Natural killer cell (primary cell): ENCODE measurements around the gene SDHA. TPM values are rescaled to one million over a fixed set of nuclear protein-coding genes. Genes with fewer than 3 reads are reported as not detected.
"Not testable (repeated sequence)": the region's sequence is repeated elsewhere in the genome, so short reads cannot be mapped to it uniquely, and the experiment has no call there.

Source experiments
- ATAC-seq, 3 donors: fragments of 150-1000 bp in 2 of 3; fragments of 200-7000 bp in 1 of 3; cut with Tn5 transposase; 1 replicate in 1 of 3; 2 replicates in 2 of 3; pipeline ENCODE4 v1.10.0; 2021; ENCODE audit warnings: mild to moderate bottlenecking in 2 of 3, moderate library complexity in 2 of 3
- DNase-seq, 2 donors: peaks; one replicate each; pipeline versions ENCODE4 v3.0.0 to v3.0.0-alpha.2; 2013 to 2021; ENCODE audit warnings: mixed read lengths in 1 of 2
- H3K27ac ChIP-seq: one replicate; pipeline ENCODE4 v1.5.1; 2013; ENCODE audit warnings: mild to moderate bottlenecking, low read length
- H3K27me3 ChIP-seq: one replicate; pipeline ENCODE4 v1.6.1; 2013; ENCODE audit warnings: low read length; ENCODE audit not compliant: control insufficient read depth, insufficient read depth
- H3K36me3 ChIP-seq: one replicate; pipeline ENCODE4 v1.6.1; 2013; ENCODE audit warnings: low read length; ENCODE audit not compliant: control insufficient read depth, insufficient read depth
- H3K4me1 ChIP-seq: one replicate; pipeline ENCODE4 v1.6.1; 2013; ENCODE audit warnings: low read length; ENCODE audit not compliant: control insufficient read depth, insufficient read depth
- H3K4me3 ChIP-seq: one replicate; pipeline ENCODE4 v1.5.1; 2013; ENCODE audit warnings: low read length
- H3K9me3 ChIP-seq: one replicate; pipeline ENCODE4 v1.6.1; 2013; ENCODE audit warnings: low read length; ENCODE audit not compliant: control insufficient read depth, insufficient read depth
- H3K27ac Mint-ChIP-seq, 2 donors: one replicate each; pipeline ENCODE4 v1.8.0; 2022; ENCODE audit warnings: mild to moderate bottlenecking in 2 of 2, mixed read lengths in 2 of 2, moderate library complexity in 1 of 2
- H3K27me3 Mint-ChIP-seq, 2 donors: one replicate each; pipeline ENCODE4 v1.8.0; 2022; ENCODE audit warnings: low read depth in 2 of 2, mixed read lengths in 2 of 2
- H3K36me3 Mint-ChIP-seq: one replicate; pipeline ENCODE4 v1.8.0; 2022; ENCODE audit warnings: mixed read lengths
- H3K4me1 Mint-ChIP-seq, 2 donors: one replicate each; pipeline ENCODE4 v1.8.0; 2022; ENCODE audit warnings: mixed read lengths in 2 of 2
- H3K4me3 Mint-ChIP-seq: one replicate; pipeline ENCODE4 v1.8.0; 2022; ENCODE audit warnings: mild to moderate bottlenecking, moderate library complexity, mixed read lengths
- H3K9me3 Mint-ChIP-seq, 2 donors: one replicate each; pipeline ENCODE4 v1.8.0; 2022; ENCODE audit warnings: mixed read lengths in 2 of 2
- WGBS: methylation state at CpG from one replicate; pipeline ENCODE4 v1.1.7; 2013; ENCODE audit warnings: missing lambda C conversion rate; ENCODE audit not compliant: insufficient coverage; 5-methylcytosine and 5-hydroxymethylcytosine counted together
- intact Hi-C: fragments of 100-400 bp; cut with micrococcal nuclease; formaldehyde crosslinking; loops from one replicate; pipeline ENCODE4 v1.14.2; 2022
- total RNA-seq, 4 donors: library from RNA; stranded (reverse); fragments of 120-200 nt in 1 of 4; gene quantifications; one replicate each; pipeline versions ENCODE4 v1.2.3 to v1.2.4, GENCODE V29; 2013 to 2022
- TF ChIP-seq, protein P1 (sequence below): fragments of 200-600 bp; IDR thresholded peaks from one replicate; pipeline ENCODE4 v1.8.0; 2022; ENCODE audit warnings: antibody characterized with exemption

SDHA gene
- total RNA-seq, 3 donors from 2014 or later (not counting 1 experiment from before 2014, with no cell fraction given), result 173 to 183 (median 173) TPM

DNA sequence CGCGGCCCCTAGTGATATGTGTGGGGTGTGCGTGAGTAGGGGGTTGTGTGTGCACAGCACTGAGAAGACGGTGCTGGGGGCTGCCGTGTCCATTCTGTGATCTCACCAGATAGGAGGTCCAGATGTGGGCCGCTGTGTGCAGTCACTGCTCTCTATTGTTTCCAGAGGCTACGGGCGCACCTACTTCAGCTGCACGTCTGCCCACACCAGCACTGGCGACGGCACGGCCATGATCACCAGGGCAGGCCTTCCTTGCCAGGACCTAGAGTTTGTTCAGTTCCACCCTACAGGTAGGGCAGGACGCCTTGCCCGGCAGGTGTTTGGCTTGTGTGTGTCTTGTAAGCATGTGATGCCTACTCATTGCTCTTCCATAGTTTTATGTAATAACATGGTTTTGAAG lies 12.6 kb downstream of the SDHA start:
- H3K4me3 ChIP-seq, result no peak overlapping the region
- TF ChIP-seq, protein P1, sequence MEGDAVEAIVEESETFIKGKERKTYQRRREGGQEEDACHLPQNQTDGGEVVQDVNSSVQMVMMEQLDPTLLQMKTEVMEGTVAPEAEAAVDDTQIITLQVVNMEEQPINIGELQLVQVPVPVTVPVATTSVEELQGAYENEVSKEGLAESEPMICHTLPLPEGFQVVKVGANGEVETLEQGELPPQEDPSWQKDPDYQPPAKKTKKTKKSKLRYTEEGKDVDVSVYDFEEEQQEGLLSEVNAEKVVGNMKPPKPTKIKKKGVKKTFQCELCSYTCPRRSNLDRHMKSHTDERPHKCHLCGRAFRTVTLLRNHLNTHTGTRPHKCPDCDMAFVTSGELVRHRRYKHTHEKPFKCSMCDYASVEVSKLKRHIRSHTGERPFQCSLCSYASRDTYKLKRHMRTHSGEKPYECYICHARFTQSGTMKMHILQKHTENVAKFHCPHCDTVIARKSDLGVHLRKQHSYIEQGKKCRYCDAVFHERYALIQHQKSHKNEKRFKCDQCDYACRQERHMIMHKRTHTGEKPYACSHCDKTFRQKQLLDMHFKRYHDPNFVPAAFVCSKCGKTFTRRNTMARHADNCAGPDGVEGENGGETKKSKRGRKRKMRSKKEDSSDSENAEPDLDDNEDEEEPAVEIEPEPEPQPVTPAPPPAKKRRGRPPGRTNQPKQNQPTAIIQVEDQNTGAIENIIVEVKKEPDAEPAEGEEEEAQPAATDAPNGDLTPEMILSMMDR, result no peak
- peaks cover 78% of the 10 kb centered on the region for H3K36me3 ChIP-seq
- H3K4me1 ChIP-seq, result no peaks in the 10 kb centered on the region
- Mint-ChIP-seq H3K36me3 (peaks cover 9% of the 10 kb centered on the region), H3K4me3 (no peak overlapping the region), H3K27ac (peak overlapping the region in 1 of 2 donors; percentile 33), H3K9me3 (no peaks in the 10 kb centered on the region), H3K4me1 (no peaks in the 10 kb centered on the region), H3K27me3 (no peaks in the 10 kb centered on the region)
- no peak for DNase-seq
- no peaks in the 10 kb centered on the region for H3K27me3 ChIP-seq
- WGBS, result 98% methylated on average over 12 of the region's 14 CpGs
- no peak overlapping the region for H3K27ac ChIP-seq
- no peak for ATAC-seq
- intact Hi-C loops, result no loop called here
- H3K9me3 ChIP-seq, result no peaks in the 10 kb centered on the region

DNA sequence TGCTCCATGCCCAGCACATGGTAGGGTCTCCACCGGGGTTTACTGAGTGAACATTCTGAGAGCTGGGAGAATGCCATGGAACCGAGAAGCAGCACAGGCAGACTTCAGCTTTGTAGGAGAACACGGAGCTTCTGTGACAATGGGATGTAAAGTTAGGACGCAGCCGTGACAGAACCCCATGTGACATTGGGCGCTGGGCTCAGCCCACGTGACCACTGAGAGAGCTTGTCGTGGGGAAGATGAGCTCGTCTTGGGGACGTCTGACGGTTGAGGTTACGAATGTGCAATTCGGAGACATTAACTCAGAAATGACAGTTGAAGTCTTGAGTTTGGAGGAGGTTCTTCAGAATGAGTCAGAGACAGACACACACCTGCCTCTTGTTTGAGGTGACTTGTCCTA lies 13.5 kb downstream of the SDHA start:
- Mint-ChIP-seq H3K4me1 (no peaks in the 10 kb centered on the region), H3K27me3 (no peaks in the 10 kb centered on the region), H3K9me3 (no peaks in the 10 kb centered on the region), H3K36me3 (peaks cover 6% of the 10 kb centered on the region), H3K4me3 (no peak overlapping the region), H3K27ac (no peak overlapping the region)
- Histone ChIP-seq H3K4me1 (no peaks in the 10 kb centered on the region), H3K27ac (no peak overlapping the region), H3K4me3 (no peak overlapping the region), H3K9me3 (no peaks in the 10 kb centered on the region), H3K36me3 (peaks cover 70% of the 10 kb centered on the region), H3K27me3 (no peaks in the 10 kb centered on the region)
- ATAC-seq, result no peak
- WGBS, result 91% methylated on average over 13 of the region's 13 CpGs
- no peak for DNase-seq
- intact Hi-C loops, result no loop called here
- TF ChIP-seq, protein P1, result no peak

DNA sequence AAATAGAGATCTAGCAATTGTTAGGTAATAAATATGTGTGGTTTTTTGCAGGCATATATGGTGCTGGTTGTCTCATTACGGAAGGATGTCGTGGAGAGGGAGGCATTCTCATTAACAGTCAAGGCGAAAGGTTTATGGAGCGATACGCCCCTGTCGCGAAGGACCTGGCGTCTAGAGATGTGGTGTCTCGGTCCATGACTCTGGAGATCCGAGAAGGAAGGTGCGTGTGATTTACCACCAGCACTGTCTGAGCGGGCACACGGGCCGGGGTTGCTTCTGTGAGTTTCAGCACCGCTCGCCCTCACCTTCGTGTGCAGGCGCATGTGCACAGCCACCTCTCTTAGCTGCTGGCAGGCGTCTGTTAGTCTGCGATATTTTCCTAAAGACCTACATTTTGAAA lies 15.3 kb downstream of the SDHA start:
- H3K4me3 Mint-ChIP-seq, ATAC-seq, H3K27me3 ChIP-seq, H3K4me1 Mint-ChIP-seq, H3K27ac Mint-ChIP-seq, intact Hi-C loops, H3K9me3 Mint-ChIP-seq, H3K36me3 Mint-ChIP-seq, H3K27me3 Mint-ChIP-seq, H3K4me3 ChIP-seq, H3K4me1 ChIP-seq, H3K27ac ChIP-seq, H3K9me3 ChIP-seq, DNase-seq: not testable (repeated sequence)
- H3K36me3 ChIP-seq, result peaks cover 65% of the 10 kb centered on the region
- 99% methylated on average over 19 of the region's 20 CpGs for WGBS

DNA sequence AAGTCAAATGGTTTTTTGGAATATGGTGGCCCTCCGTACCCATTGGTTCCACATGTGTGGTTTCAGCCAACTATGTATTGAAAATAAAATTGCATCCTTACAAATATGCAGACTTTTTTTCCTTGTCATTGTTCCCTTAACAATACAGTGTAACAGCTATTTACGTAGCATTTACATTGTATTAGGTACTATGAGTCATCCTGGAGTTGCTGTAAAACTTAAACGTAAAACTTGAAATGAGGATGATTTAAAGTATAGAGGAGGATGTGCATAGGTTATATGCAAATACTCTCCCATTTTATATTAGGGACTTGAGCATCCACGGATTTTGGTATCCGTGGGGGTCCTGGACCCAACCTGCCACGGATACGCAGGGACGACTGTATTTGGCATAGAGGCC lies 16.3 kb downstream of the SDHA start:
- no peak overlapping the region for H3K4me3 ChIP-seq
- H3K9me3 Mint-ChIP-seq, result no peaks in the 10 kb centered on the region

DNA sequence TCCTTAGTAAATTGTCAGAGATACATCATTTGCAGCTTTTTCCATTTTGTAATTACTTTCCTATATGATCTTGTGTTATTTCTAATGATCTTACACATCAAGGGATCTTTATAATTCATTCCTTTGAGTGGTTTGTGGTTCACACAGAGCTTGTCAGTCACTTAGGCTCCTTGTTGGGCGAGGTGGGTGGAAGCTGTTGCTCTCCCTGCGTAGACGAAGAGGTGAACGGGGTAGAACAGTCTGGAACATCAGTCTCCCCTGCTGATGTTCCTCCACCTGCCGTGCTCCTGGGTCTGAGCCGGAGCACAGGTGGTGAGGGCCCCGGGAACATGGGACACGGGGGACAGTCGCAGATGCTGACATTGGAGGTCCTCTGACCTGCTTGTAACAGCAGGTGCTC lies 17.4 kb downstream of the SDHA start:
- H3K36me3 Mint-ChIP-seq, H3K4me3 ChIP-seq, H3K9me3 ChIP-seq, intact Hi-C loops, H3K4me3 Mint-ChIP-seq, H3K27me3 ChIP-seq, DNase-seq, H3K4me1 Mint-ChIP-seq, H3K27ac ChIP-seq, H3K27me3 Mint-ChIP-seq, H3K9me3 Mint-ChIP-seq, ATAC-seq, H3K27ac Mint-ChIP-seq, H3K4me1 ChIP-seq: not testable (repeated sequence)
- peaks cover 55% of the 10 kb centered on the region for H3K36me3 ChIP-seq
- 97% methylated on average over 4 of the region's 9 CpGs for WGBS

More for the DNA sequence above, 16.3 kb downstream of the SDHA start:
- Mint-ChIP-seq H3K4me3 (no peak overlapping the region), H3K27me3 (no peaks in the 10 kb centered on the region), H3K36me3 (peaks cover 6% of the 10 kb centered on the region), H3K4me1 (no peaks in the 10 kb centered on the region), H3K27ac (no peak overlapping the region)
- intact Hi-C loops, result no loop called here
- H3K36me3 ChIP-seq, result peaks cover 60% of the 10 kb centered on the region
- no peak overlapping the region for H3K27ac ChIP-seq
- WGBS, result 97% methylated on average over 5 of the region's 8 CpGs
- TF ChIP-seq, protein P1, result no peak
- H3K9me3 ChIP-seq, result no peaks in the 10 kb centered on the region
- no peaks in the 10 kb centered on the region for H3K27me3 ChIP-seq
- ATAC-seq (no peak), DNase-seq (no peak)
- no peaks in the 10 kb centered on the region for H3K4me1 ChIP-seq

DNA sequence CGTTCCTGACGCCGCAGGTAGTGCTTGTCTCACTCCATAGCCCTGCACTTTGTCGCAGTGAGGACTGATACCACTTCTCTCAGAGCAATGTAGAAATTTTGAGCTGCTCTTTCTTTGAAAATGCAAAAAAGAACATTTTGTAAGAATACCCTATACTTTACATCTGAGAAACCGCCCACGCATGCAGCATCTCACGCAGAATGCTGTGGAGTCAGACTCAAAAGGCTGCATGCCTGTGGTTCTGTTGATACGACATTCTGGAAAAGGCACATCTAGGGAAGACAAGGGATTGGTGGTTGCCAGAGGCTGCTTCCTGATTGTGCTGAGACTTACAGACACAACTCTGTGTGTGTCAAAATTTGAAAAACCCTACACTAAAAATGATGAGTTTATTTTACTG lies 19.8 kb downstream of the SDHA start:
- peaks cover 55% of the 10 kb centered on the region for H3K36me3 ChIP-seq
- H3K36me3 Mint-ChIP-seq, result peaks cover 14% of the 10 kb centered on the region
- ATAC-seq, DNase-seq, H3K27me3 Mint-ChIP-seq, H3K27ac Mint-ChIP-seq, intact Hi-C loops, H3K4me1 Mint-ChIP-seq, H3K4me3 Mint-ChIP-seq, H3K9me3 ChIP-seq, H3K4me1 ChIP-seq, H3K27ac ChIP-seq, H3K4me3 ChIP-seq, H3K27me3 ChIP-seq, H3K9me3 Mint-ChIP-seq: not testable (repeated sequence)
- 95% methylated on average over 8 of the region's 8 CpGs for WGBS
